Spleen (tissue), 11 donors: ENCODE measurements around the gene GPRC5C. TPM values are rescaled to one million over a fixed set of nuclear protein-coding genes. Genes with fewer than 3 reads are reported as not detected.

ENCODE experiments used
- DNase-seq: peaks from one replicate; pipeline ENCODE4 v3.0.0-alpha.2; 2020
- H3K27ac ChIP-seq, 8 donors: fragments of 200-600 bp; sonication (generic) in 7 of 8; 1 replicate in 4 of 8; 2 replicates in 4 of 8; pipeline versions ENCODE4 v1.5.0 to v1.8.0; 2016 to 2021; ENCODE audit warnings: inconsistent platforms in 4 of 8, mild to moderate bottlenecking in 4 of 8, moderate library complexity in 1 of 8
- H3K27me3 ChIP-seq, 7 donors: fragments of 200-600 bp; sonication (generic) in 6 of 7; replicated peaks in 1 of 7; 1 replicate in 4 of 7; 2 replicates in 3 of 7; pipeline versions ENCODE4 v1.5.0 to v1.8.0; 2016 to 2021; ENCODE audit warnings: inconsistent platforms in 3 of 7, mild to moderate bottlenecking in 1 of 7
- H3K36me3 ChIP-seq, 6 donors: fragments of 200-600 bp; sonication (generic) in 5 of 6; 1 replicate in 4 of 6; 2 replicates in 2 of 6; pipeline versions ENCODE4 v1.5.0 to v1.8.0; 2016 to 2021; ENCODE audit warnings: inconsistent platforms in 2 of 6
- H3K4me1 ChIP-seq, 6 donors: fragments of 200-600 bp; sonication (generic) in 5 of 6; 1 replicate in 3 of 6; 2 replicates in 3 of 6; pipeline versions ENCODE4 v1.5.0 to v1.8.0; 2016 to 2021; ENCODE audit warnings: inconsistent platforms in 3 of 6
- H3K4me3 ChIP-seq, 8 donors: fragments of 200-600 bp; sonication (generic) in 7 of 8; 1 replicate in 4 of 8; 2 replicates in 4 of 8; pipeline versions ENCODE4 v1.5.0 to v1.8.0; 2016 to 2021; ENCODE audit warnings: inconsistent platforms in 4 of 8, mild to moderate bottlenecking in 4 of 8, moderate library complexity in 2 of 8
- H3K9me3 ChIP-seq, 8 donors: fragments of 200-600 bp; sonication (generic) in 7 of 8; 1 replicate in 4 of 8; 2 replicates in 4 of 8; pipeline versions ENCODE4 v1.5.0 to v1.8.0; 2016 to 2021; ENCODE audit warnings: inconsistent platforms in 4 of 8
- CTCF ChIP-seq, 11 experiments: fragments of 200-600 bp in 7 of 11; fragments of 450-650 bp in 4 of 11; sonication (generic) in 4 of 11; IDR thresholded peaks in 8 of 11; conservative IDR thresholded peaks in 3 of 11; 1 replicate in 7 of 11; 2 replicates in 4 of 11; pipeline versions ENCODE4 v1.4.0 to v1.8.0; 2016 to 2021; ENCODE audit warnings: antibody characterized with exemption in 11 of 11, inconsistent platforms in 4 of 11, mild to moderate bottlenecking in 1 of 11
- POLR2A ChIP-seq, 3 donors: fragments of 450-650 bp; IDR thresholded peaks; one replicate each; pipeline ENCODE4 v1.5.1; 2017; ENCODE audit warnings: antibody characterized with exemption in 3 of 3, mild to moderate bottlenecking in 1 of 3
- POLR2AphosphoS5 ChIP-seq, 3 donors: sonication (generic); formaldehyde crosslinking; IDR thresholded peaks; one replicate each; pipeline ENCODE4 v1.5.1; 2017; ENCODE audit warnings: antibody characterized with exemption in 3 of 3
- WGBS, 5 donors: extraction: QIAGEN DNeasy Blood & Tissue Kit in 3 of 5; methylation state at CpG; one replicate each; pipeline versions ENCODE4 v1.1.5 to v1.1.7; 2013 to 2018; 5-methylcytosine and 5-hydroxymethylcytosine counted together
- intact Hi-C: fragments of 100-400 bp; cut with DNase I; formaldehyde crosslinking; loops from one replicate; pipeline ENCODE4 v1.15.0; 2023; ENCODE audit warnings: low total_unique reads
- polyA plus RNA-seq, 3 donors: library from polyadenylated mRNA; stranded (reverse); fragments of 200-250 nt; gene quantifications; one replicate each; pipeline ENCODE4 v1.2.1, GENCODE V29; 2013
- total RNA-seq, 7 donors: library from RNA; depleted of rRNA in 3 of 7; stranded (reverse); fragments of >200 nt in 3 of 7; fragmentation: NEBNext Ultra II Directional in 4 of 7; extraction: Animal tissue kit (Norgen Biotek cat#: 25700) in 4 of 7; gene quantifications; one replicate each; pipeline versions ENCODE4 v1.1.0 to v1.2.1, GENCODE V29; 2016 to 2021
- donor health status: healthy with polysubstance abuse.
- donor health status: DM: no; HTN: no; CAD: no; lungs with moderate emphysema.
- donor health status: DM: no; HTN: no; CAD: no.
- donor health status: Bipolar disorder and iron deficiency.
- donor health status: healthy.
- donor health status: DM: no; HTN: no; CAD: no.
- donor health status: DM: yes; HTN: yes; CAD: no.

Gene GPRC5C
- total and polyA plus RNA-seq, 10 donors = 11.0 to 70.0 (median 28.6) TPM

- no peaks in the 10 kb centered on the region for H3K36me3 ChIP-seq
- no peak for TF ChIP-seq CTCF (IDR thresholded peaks at IDR 0.05 in 8 of 11, conservative IDR thresholded peaks at IDR 0.05 in 3 of 11)
- intact Hi-C loops = no loop called here
- no peak overlapping the region for H3K4me3 ChIP-seq
- peaks cover 0 to 6% (median 0%) of the 10 kb centered on the region in 6 donors for H3K4me1 ChIP-seq
- WGBS, 5 donors = 68 to 80% (median 76%) methylated on average over 2 of the region's 2 CpGs
- H3K9me3 ChIP-seq = peaks cover 0 to 3% (median 0%) of the 10 kb centered on the region in 8 donors
- no peak for DNase-seq
- no peak overlapping the region for H3K27ac ChIP-seq
- no peaks in the 10 kb centered on the region for H3K27me3 ChIP-seq
Measured at GRCh38 chr17:74389937-74390679, 41.8 kb upstream of the GPRC5C start.

- Histone ChIP-seq H3K9me3 (peaks cover 0 to 3% (median 0%) of the 10 kb centered on the region in 8 donors), H3K27ac (no peak overlapping the region), H3K4me3 (no peak overlapping the region), H3K4me1 (peaks cover 0 to 6% (median 0%) of the 10 kb centered on the region in 6 donors), H3K36me3 (no peaks in the 10 kb centered on the region), H3K27me3 (no peaks in the 10 kb centered on the region)
- 76 to 88% (median 83%) methylated on average over 11 of the region's 11 CpGs for WGBS, 5 donors
- no peak for TF ChIP-seq POLR2AphosphoS5 (IDR thresholded peaks at IDR 0.05)
- TF ChIP-seq POLR2A (IDR thresholded peaks at IDR 0.05) = no peak
- no peak for TF ChIP-seq CTCF (IDR thresholded peaks at IDR 0.05 in 8 of 11, conservative IDR thresholded peaks at IDR 0.05 in 3 of 11)
- no peak for DNase-seq
- intact Hi-C loops = no loop called here
Measured at GRCh38 chr17:74390680-74391653, 40.9 kb upstream of the GPRC5C start.

GRCh38 chr17:74391771-74392170 is 40.1 kb upstream of the GPRC5C start:
- Histone ChIP-seq H3K9me3 (peaks cover 0 to 3% (median 0%) of the 10 kb centered on the region in 8 donors), H3K4me1 (peaks cover 0 to 6% (median 0%) of the 10 kb centered on the region in 6 donors), H3K27me3 (no peaks in the 10 kb centered on the region), H3K27ac (no peak overlapping the region), H3K36me3 (no peaks in the 10 kb centered on the region), H3K4me3 (no peak overlapping the region)
- DNase-seq = no peak
- TF ChIP-seq POLR2A (IDR thresholded peaks at IDR 0.05) (no peak), POLR2AphosphoS5 (IDR thresholded peaks at IDR 0.05) (no peak), CTCF (IDR thresholded peaks at IDR 0.05 in 8 of 11, conservative IDR thresholded peaks at IDR 0.05 in 3 of 11) (no peak)
- WGBS, 5 donors = 25 to 45% (median 31%) methylated on average over 5 of the region's 5 CpGs
- intact Hi-C loops = no loop called here

- intact Hi-C loops = no loop called here
- Histone ChIP-seq H3K4me3 (no peak overlapping the region), H3K27me3 (no peaks in the 10 kb centered on the region), H3K27ac (no peak overlapping the region), H3K36me3 (no peaks in the 10 kb centered on the region), H3K4me1 (peaks cover 0 to 6% (median 0%) of the 10 kb centered on the region in 6 donors), H3K9me3 (peaks cover 0 to 3% (median 0%) of the 10 kb centered on the region in 8 donors)
- WGBS, 5 donors = 55 to 83% (median 67%) methylated on average over 5 of the region's 5 CpGs
- DNase-seq = no peak
- TF ChIP-seq POLR2AphosphoS5 (IDR thresholded peaks at IDR 0.05) = no peak
- no peak for TF ChIP-seq POLR2A (IDR thresholded peaks at IDR 0.05)
- TF ChIP-seq CTCF (IDR thresholded peaks at IDR 0.05 in 8 of 11, conservative IDR thresholded peaks at IDR 0.05 in 3 of 11) = no peak
Measured at GRCh38 chr17:74392848-74393247, 39.0 kb upstream of the GPRC5C start.
